GM12891 (cell line): Measurements from ENCODE around the gene CTSA.

ENCODE experiments used
- DNase-seq: peaks from one replicate; pipeline ENCODE4 v3.0.0; 2011; ENCODE audit warnings: low spot score; ENCODE audit not compliant: insufficient read length
- FAIRE-seq: peaks from 2 replicates; lab custom pipeline; 2011; peaks lifted over from hg19 to GRCh38; lab: Jason Lieb, UNC
- PAX5 ChIP-seq: IDR thresholded peaks from 2 replicates; pipeline ENCODE4 v1.6.1; 2011; ENCODE audit warnings: low read length, moderate library complexity, mild to moderate bottlenecking; ENCODE audit not compliant: insufficient read depth, severe bottlenecking
- POLR2A ChIP-seq: IDR thresholded peaks from 2 replicates; pipeline ENCODE4 v1.6.1; 2011; ENCODE audit warnings: low read depth, low read length, control low read depth
- POLR2AphosphoS5 ChIP-seq: IDR thresholded peaks from 2 replicates; pipeline ENCODE4 v1.6.1; 2011; ENCODE audit warnings: low read depth, low read length, control low read depth
- POU2F2 ChIP-seq: IDR thresholded peaks from 2 replicates; pipeline ENCODE4 v1.6.1; 2011; ENCODE audit warnings: low read depth, mild to moderate bottlenecking, control low read depth, low read length, moderate library complexity
- SPI1 ChIP-seq: IDR thresholded peaks from 2 replicates; pipeline ENCODE4 v1.6.1; 2011; ENCODE audit warnings: low read depth, low read length, control low read depth
- TAF1 ChIP-seq: IDR thresholded peaks from 2 replicates; pipeline ENCODE4 v1.6.1; 2011; ENCODE audit warnings: low read depth, low read length, control low read depth

CTSA gene

GRCh38 chr20:45904583-45905504 is 13.7 kb downstream of the CTSA start:
- DNase-seq, result no peak
- FAIRE-seq, result no peak
- no peak for TF ChIP-seq SPI1
- TF ChIP-seq POLR2AphosphoS5, result no peak
- TF ChIP-seq PAX5, result no peak
- TF ChIP-seq POU2F2, result no peak
- no peak for TF ChIP-seq TAF1
- no peak for TF ChIP-seq POLR2A

DNA sequence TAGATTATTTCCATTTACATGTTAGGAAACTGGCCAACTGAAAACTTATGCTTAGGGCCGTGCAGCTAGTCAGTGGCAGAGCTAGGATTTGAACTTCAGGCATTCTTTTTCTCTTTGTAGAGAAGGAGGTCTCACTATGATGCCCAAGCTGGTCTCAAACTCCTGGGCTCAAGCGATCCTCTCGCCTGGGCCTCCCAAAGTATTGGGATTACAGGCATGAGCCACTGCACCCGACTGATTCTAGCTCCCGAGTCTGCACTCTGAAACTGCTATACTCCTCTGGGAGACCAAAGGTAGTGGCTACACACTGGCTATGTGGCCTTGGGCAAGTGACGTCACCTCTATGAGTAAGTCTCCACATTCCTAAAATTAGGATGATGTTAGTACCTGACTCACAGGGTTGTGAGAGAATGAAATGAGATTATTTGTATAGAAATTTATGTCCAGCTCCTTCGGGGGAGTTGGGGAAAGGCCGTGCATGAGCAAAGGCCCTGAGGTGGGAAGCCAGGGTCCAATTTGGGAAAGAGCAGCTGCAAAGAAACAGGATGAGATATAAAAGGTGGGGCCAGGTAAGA is 14.5 kb downstream of the CTSA start:
- FAIRE-seq (no peak), DNase-seq (no peak)
- TF ChIP-seq SPI1 (no peak), TAF1 (no peak), PAX5 (no peak), POLR2AphosphoS5 (no peak), POU2F2 (no peak), POLR2A (no peak)

DNA sequence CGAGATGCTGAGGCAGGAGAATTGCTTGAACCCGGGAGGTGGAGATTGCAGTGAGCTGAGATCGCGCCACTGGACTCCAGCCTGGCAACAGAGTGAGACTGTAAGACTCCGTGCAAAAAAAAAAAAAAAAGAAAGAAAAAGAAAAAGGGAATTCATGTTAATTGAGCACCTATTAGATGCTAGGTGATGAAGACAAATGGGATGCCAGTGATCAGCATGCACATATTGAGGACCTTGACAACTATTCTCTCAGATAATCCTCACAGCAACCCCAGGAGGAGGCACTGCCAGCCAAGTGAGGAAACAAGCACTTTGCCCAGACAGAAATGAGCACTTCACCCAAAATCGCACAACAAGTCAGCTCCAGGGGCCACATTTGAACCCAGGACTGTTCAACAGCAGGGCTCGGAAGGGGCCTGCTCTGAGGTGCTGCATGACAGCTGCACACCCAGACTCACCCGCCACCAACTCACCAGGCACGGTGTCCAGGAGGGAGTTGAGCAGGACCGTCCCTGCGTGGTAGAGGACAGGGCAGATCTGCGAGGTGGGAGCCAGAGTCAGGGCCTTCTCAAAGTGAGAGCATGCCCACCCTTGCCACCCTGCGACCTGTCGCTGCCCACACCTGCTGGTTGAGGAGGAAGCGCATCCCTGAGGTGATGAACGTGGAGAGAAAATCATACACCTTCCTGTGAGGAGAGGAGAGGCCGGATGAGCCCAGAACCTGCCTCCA is 16.2 kb downstream of the CTSA start:
- no peak for FAIRE-seq
- DNase-seq, result no peak
- TF ChIP-seq SPI1 (no peak), POLR2A (no peak), TAF1 (no peak), PAX5 (no peak), POLR2AphosphoS5 (no peak), POU2F2 (no peak)

- TF ChIP-seq SPI1 (no peak), POLR2A (no peak), POLR2AphosphoS5 (no peak), TAF1 (no peak), POU2F2 (no peak), PAX5 (no peak)
- no peak for DNase-seq
- no peak for FAIRE-seq
Observed at GRCh38 chr20:45908084-45908483, 16.9 kb downstream of the CTSA start.

DNA sequence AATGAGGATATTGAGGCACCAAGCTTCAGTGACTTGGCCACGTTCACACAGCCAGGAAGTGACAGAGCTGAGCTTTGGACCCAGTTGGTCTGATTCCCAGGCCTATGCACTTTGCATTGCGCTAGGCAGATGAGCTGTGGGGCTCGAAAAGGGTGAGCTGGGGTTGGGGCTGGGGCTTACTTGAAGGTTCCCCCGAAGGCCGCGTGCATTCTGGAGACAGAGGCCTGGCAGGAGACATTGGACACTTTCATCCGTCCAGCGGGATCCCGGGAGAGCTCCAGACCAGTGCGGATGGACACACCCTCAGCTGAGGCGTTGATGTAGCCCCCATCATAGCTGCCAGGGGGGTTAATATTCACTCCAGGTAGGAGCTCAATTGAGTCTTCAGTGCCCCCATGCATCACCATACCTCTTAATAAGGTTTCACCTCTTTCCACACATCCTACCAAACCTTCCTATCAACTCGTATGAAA is 18.2 kb downstream of the CTSA start:
- DNase-seq, result no peak
- TF ChIP-seq PAX5 (no peak), SPI1 (no peak), POU2F2 (no peak), TAF1 (no peak), POLR2A (no peak), POLR2AphosphoS5 (no peak)
- FAIRE-seq, result no peak

- TF ChIP-seq TAF1 (no peak), PAX5 (no peak), POLR2A (no peak), POLR2AphosphoS5 (no peak), SPI1 (no peak), POU2F2 (no peak)
- DNase-seq (no peak), FAIRE-seq (no peak)
Observed at GRCh38 chr20:45909817-45910669, 18.9 kb downstream of the CTSA start.

DNA sequence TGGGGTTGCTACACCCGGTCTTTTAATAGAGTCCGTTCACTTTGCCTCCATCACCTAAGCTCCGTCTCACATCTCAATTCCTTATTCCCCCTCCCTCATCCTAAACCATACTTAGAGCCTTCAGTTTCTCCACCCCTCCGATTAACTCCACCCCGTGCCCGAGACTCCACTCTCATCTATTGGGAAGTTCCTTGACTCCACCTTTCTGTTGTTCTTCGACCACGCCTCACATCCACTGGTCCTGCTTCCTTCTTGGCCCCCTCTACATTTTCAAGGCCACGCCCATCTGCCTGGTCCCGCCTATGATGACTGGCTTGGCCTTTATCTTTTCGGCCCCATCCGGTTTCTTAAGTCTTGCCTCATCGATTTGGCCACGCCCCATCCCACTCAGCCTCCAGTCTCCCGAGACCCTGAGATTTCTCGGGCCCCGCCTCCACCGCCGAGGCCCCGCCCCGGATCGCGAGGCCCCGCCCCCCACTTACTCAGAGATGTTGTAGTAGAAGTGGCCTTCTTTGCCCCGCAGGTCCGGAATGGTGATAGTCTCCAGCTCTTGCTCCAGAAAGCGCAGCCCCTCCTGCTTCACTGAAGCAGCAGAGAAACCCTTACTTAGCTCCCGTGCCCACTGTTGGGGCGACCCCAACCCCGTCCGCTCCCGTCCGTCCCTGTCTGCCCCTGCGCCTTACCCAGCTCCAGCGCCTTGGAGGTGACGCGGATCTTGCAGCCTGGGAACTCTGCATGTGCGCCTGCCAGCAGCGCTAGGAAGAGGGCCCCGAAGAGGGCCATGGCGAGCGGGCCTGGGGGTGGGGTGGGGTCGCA is 19.7 kb downstream of the CTSA start:
- TF ChIP-seq TAF1, result no peak
- 0 out of 2 replicates have a peak, but pooled peaks have one; percentile 1 for TF ChIP-seq POLR2A
- DNase-seq, result peak; percentile 96
- peak; percentile 88 for FAIRE-seq
